ENCODE results near the gene ZDHHC6.
A peak's percentile ranks its signal among the peaks of the same experiment; 100 is the strongest.
"Not testable (repeated sequence)": the region's sequence is repeated elsewhere in the genome, so short reads cannot be mapped to it uniquely, and the experiment has no call there.

Gene ZDHHC6

GRCh38 chr10:112446855-112447619 is at the start of gene ZDHHC6, which contains the start of gene VTI1A:
TSS of gene ZDHHC6 (minus strand) at chr10:112446914. CDS start at chr10:112445436, 1,478 bp downstream.
TSS of gene VTI1A (plus strand) at chr10:112447215. CDS start at chr10:112447374, 159 bp downstream.
- peaks cover 22 to 38% of the 10 kb centered on the region in 2 donors for H3K4me1 Mint-ChIP-seq
- peak; percentile 97 to 98 for ATAC-seq (replicated peaks)
- peaks cover 14 to 30% of the 10 kb centered on the region in 2 donors for H3K36me3 Mint-ChIP-seq
- peak; percentile 80 for DNase-seq
- H3K9me3 Mint-ChIP-seq: no peaks in the 10 kb centered on the region
- peak within 1 kb of the TSS; percentile 86 to 91 for H3K4me3 Mint-ChIP-seq
- H3K27ac Mint-ChIP-seq: peak within 1 kb of the TSS; percentile 90
- no peaks in the 10 kb centered on the region for H3K27me3 Mint-ChIP-seq

GRCh38 chr10:112492736-112493135 is 46.0 kb upstream of the ZDHHC6 start:
- peaks cover 6 to 11% of the 10 kb centered on the region in 2 donors for H3K36me3 Mint-ChIP-seq
- no peak overlapping the region for H3K4me3 Mint-ChIP-seq
- ATAC-seq (replicated peaks) (no peak), DNase-seq (no peak)
- H3K27ac Mint-ChIP-seq: no peak overlapping the region
- H3K9me3 Mint-ChIP-seq: no peaks in the 10 kb centered on the region
- H3K27me3 Mint-ChIP-seq: no peaks in the 10 kb centered on the region
- peaks cover 3 to 12% of the 10 kb centered on the region in 2 donors for H3K4me1 Mint-ChIP-seq

DNA sequence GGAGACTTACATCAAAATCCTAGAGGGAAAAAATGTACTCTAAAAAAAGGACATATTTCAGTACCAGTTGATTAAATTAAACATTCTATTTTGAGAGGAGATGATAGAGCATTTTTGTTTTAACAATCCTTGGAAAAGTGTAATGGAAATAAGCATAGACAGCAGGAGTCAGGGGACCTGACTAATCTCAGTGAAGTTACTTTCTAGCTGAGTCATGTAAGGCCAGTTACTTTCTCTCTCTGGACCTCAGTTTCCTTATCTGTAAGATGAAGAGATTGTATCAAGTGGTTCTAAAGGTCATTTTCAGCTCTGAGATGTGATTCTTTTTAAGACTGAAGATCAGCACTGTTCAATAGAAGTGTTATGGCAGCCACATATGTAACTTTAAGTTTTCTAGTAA is 44.4 kb upstream of the ZDHHC6 start:
- peaks cover 6 to 18% of the 10 kb centered on the region in 2 donors for H3K4me1 Mint-ChIP-seq

DNA sequence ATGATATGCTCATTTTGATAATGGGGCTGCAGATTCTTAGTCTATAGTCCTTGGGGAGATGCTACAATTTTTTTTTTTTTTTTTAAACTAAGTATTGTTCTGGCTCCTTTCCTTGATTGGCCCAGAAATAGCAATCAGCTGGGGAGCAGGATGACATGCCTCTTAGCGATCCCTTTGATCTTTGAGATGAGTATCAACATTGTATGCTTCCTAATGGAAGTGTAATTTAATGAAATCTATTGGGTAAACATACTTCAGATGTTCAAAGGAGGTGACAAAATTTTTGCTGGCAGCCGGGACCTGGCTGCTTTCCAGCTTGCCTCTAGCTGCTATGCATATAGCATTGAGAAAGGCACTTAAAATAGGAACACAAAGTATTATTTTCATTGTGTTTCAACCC is 43.8 kb upstream of the ZDHHC6 start:
- Mint-ChIP-seq H3K4me3 (no peak overlapping the region), H3K27me3 (no peaks in the 10 kb centered on the region), H3K9me3 (no peaks in the 10 kb centered on the region), H3K36me3 (peaks cover 8 to 20% of the 10 kb centered on the region in 2 donors), H3K4me1 (peaks cover 6 to 18% of the 10 kb centered on the region in 2 donors), H3K27ac (no peak overlapping the region)
- DNase-seq (no peak), ATAC-seq (replicated peaks) (no peak)

More for the DNA sequence above, 44.4 kb upstream of the ZDHHC6 start:
- no peak for DNase-seq
- Mint-ChIP-seq H3K36me3 (peaks cover 8 to 20% of the 10 kb centered on the region in 2 donors), H3K9me3 (no peaks in the 10 kb centered on the region), H3K27ac (no peak overlapping the region), H3K27me3 (no peaks in the 10 kb centered on the region), H3K4me3 (no peak overlapping the region)
- no peak for ATAC-seq (replicated peaks)

- Mint-ChIP-seq H3K9me3 (no peaks in the 10 kb centered on the region), H3K4me3 (no peak overlapping the region), H3K27me3 (no peaks in the 10 kb centered on the region), H3K27ac (no peak overlapping the region), H3K4me1 (peaks cover 6 to 18% of the 10 kb centered on the region in 2 donors), H3K36me3 (peaks cover 7 to 19% of the 10 kb centered on the region in 2 donors)
- DNase-seq: no peak
- ATAC-seq (replicated peaks): no peak
Observed at GRCh38 chr10:112487964-112488363, 41.2 kb upstream of the ZDHHC6 start.

DNA sequence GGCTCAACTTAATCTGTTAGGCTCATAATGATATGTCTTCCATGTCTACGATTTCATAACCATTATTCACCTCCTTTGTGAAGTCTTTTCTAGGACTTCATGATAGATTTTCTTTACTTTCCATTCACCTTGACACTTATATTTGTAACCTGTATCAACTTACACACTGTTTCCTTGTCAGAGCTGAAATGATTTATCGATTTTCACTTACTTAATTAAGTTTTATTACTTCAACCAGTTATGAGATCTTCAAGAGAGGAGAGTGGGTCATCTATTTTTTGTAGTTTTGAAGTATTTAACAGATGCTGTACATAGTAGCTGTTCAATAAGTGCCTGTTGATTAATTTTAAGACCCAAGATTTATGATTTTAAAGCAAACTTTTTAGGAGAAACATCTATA is 37.7 kb upstream of the ZDHHC6 start:
- ATAC-seq (replicated peaks): no peak
- Mint-ChIP-seq H3K27me3 (no peaks in the 10 kb centered on the region), H3K36me3 (peaks cover 8 to 22% of the 10 kb centered on the region in 2 donors), H3K4me1 (peaks cover 5 to 11% of the 10 kb centered on the region in 2 donors), H3K4me3 (no peak overlapping the region), H3K27ac (no peak overlapping the region), H3K9me3 (no peaks in the 10 kb centered on the region)
- DNase-seq: no peak

DNA sequence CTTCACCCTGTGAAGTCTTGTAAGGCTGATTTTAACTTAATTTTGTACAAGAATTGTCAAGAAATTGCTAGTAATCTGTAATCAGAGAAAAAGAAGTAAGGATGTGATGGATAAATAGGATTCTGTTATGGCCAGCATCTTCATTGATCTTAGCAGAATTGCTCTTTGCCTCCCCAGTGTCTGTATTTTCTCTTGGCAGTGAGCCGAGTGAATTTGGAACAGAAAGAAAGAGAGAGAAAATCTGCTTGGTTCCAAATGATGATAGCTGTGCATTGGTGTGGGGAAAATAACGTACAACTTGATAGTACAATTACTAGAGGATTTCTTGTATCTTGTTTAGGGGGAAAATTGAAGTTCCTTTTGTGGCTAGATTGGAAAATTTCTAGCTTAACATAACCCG is 34.9 kb upstream of the ZDHHC6 start:
- Mint-ChIP-seq H3K4me3 (no peak overlapping the region), H3K27me3 (no peaks in the 10 kb centered on the region), H3K9me3 (no peaks in the 10 kb centered on the region), H3K36me3 (peaks cover 9 to 13% of the 10 kb centered on the region in 2 donors), H3K27ac (no peak overlapping the region), H3K4me1 (peaks cover 3 to 5% of the 10 kb centered on the region in 2 donors)
- DNase-seq: no peak
- no peak for ATAC-seq (replicated peaks)

DNA sequence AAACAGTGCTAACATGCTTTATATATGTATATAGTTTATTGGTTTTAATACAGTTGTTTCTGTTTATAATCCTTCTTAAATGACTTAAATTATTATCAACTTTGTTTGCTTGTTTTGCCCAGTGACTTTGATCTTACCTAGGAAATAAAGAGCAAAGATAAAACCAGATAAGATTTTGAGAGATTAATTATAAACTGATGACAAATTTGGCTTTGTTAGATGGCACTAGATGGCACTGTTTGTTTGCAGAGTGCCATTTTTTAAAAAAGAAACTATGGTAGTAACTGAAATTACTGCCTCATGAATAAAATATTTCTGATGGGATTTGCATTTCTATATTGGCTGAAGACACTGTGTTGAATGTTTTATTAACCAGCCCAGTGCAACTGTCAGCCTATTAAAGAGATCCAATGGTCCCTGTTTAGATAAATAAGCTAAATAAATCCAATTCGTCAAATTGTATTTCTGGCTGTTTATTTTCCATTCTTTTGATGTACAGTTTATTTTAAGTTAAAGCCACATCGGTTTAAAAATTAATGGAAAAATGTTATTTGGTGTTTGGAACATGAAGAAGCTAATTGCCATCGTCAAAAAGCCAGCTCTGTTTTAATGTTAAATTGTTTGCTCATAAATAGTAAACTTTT is 29.0 kb upstream of the ZDHHC6 start:
- Mint-ChIP-seq H3K4me3 (no peak overlapping the region), H3K36me3 (peaks cover 14 to 18% of the 10 kb centered on the region in 2 donors), H3K4me1 (peaks cover 6 to 7% of the 10 kb centered on the region in 2 donors), H3K9me3 (no peaks in the 10 kb centered on the region), H3K27ac (no peak overlapping the region), H3K27me3 (no peaks in the 10 kb centered on the region)
- no peak for DNase-seq
- ATAC-seq (replicated peaks): no peak

GRCh38 chr10:112471878-112472487 is 25.3 kb upstream of the ZDHHC6 start:
- Mint-ChIP-seq H3K4me1 (peaks cover 3 to 11% of the 10 kb centered on the region in 2 donors), H3K9me3 (no peaks in the 10 kb centered on the region), H3K27me3 (no peaks in the 10 kb centered on the region), H3K27ac (no peak overlapping the region), H3K4me3 (no peak overlapping the region), H3K36me3 (peaks cover 14 to 28% of the 10 kb centered on the region in 2 donors)
- DNase-seq (no peak), ATAC-seq (replicated peaks) (peak; percentile 29 to 64)

- no peak overlapping the region for H3K27ac Mint-ChIP-seq
Observed at GRCh38 chr10:112467541-112468075, 20.9 kb upstream of the ZDHHC6 start.

DNA sequence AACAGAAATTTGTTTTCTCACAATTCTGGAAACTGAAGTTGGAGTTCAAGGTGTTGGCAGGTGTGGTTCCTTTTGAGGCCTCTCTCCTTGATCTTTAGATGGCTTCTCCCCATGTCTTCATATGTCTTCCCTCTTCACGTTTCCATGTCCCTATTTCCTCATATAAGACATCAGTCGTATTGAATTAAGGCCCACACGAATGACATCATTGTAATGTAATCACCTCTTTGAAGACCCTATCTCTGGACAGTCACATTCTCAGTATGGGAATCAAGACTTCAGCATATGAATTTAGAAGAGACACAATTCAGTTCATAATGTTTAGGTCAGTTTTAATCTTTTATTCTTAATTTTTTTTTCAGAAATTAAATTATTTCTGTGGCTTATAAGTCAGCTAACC is 20.1 kb upstream of the ZDHHC6 start:
- ATAC-seq (replicated peaks) (no peak), DNase-seq (no peak)
- peaks cover 21 to 39% of the 10 kb centered on the region in 2 donors for H3K36me3 Mint-ChIP-seq
- H3K4me1 Mint-ChIP-seq: peaks cover under 1 to 12% of the 10 kb centered on the region in 2 donors
- H3K4me3 Mint-ChIP-seq: no peak overlapping the region
- H3K27ac Mint-ChIP-seq: no peak overlapping the region
- no peaks in the 10 kb centered on the region for H3K27me3 Mint-ChIP-seq
- no peaks in the 10 kb centered on the region for H3K9me3 Mint-ChIP-seq

More at GRCh38 chr10:112467541-112468075, 20.9 kb upstream of the ZDHHC6 start:
- Mint-ChIP-seq H3K36me3 (peaks cover 18 to 38% of the 10 kb centered on the region in 2 donors), H3K4me3 (no peak overlapping the region), H3K4me1 (peaks cover 3 to 16% of the 10 kb centered on the region in 2 donors), H3K9me3 (no peaks in the 10 kb centered on the region), H3K27me3 (no peaks in the 10 kb centered on the region)
- DNase-seq (no peak), ATAC-seq (replicated peaks) (no peak)

GRCh38 chr10:112465299-112465883 is 18.7 kb upstream of the ZDHHC6 start:
- no peaks in the 10 kb centered on the region for H3K9me3 Mint-ChIP-seq
- no peak overlapping the region for H3K27ac Mint-ChIP-seq
- no peak overlapping the region for H3K4me3 Mint-ChIP-seq
- H3K27me3 Mint-ChIP-seq: no peaks in the 10 kb centered on the region
- DNase-seq: no peak
- no peak for ATAC-seq (replicated peaks)
- peaks cover 20 to 45% of the 10 kb centered on the region in 2 donors for H3K36me3 Mint-ChIP-seq
- H3K4me1 Mint-ChIP-seq: peaks cover 0 to 9% of the 10 kb centered on the region in 2 donors

DNA sequence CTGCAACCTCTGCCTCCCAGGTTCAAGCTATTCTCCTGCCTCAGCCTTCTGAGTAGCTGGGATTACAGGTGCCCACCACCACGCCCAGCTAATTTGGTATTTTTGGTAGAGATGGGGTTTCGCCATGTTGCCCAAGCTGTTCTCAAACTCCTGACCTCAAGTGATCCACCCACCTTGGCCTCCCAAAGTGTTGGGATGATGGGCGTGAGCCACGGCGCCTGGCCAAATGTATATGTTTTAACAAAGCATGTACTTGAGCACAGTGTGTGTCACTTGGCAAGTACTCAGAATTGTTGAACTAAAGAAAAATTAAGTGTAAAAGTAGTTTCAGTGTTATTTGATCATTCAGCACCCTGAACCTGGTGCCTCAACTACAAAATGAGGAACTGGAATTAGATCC is 17.4 kb upstream of the ZDHHC6 start:
- not testable (repeated sequence) for H3K9me3 Mint-ChIP-seq; ATAC-seq (replicated peaks); H3K4me3 Mint-ChIP-seq; H3K27ac Mint-ChIP-seq; H3K4me1 Mint-ChIP-seq; H3K27me3 Mint-ChIP-seq; DNase-seq
- H3K36me3 Mint-ChIP-seq: peaks cover 19 to 36% of the 10 kb centered on the region in 2 donors

Data from stimulated activated naive B cell treated with anti-CD40 and anti-IgM and Interleukin-4, amounts not matched to agents 10 μg/mL and 1 μg/mL and 100 μg/mL, for 72 hours (primary cell).